K562 (cell line): ENCODE measurements around the gene MAML1. TPM values are rescaled to one million over a fixed set of nuclear protein-coding genes. Genes with fewer than 3 reads are reported as not detected.

Experiments
- BMI1 ChIP-seq: fragments of 150-350 bp; IDR thresholded peaks from 2 replicates; pipeline ENCODE4 v1.6.1; 2014; ENCODE audit warnings: low read length
- CC2D1A ChIP-seq: fragments of 450-650 bp; IDR thresholded peaks from 2 replicates; pipeline ENCODE4 v1.6.1; 2017; ENCODE audit warnings: mild to moderate bottlenecking
- EP300 ChIP-seq: IDR thresholded peaks from 2 replicates; pipeline ENCODE4 v1.6.1; 2012; ENCODE audit warnings: low read length, improper control_type of control experiment
- ERF ChIP-seq: fragments of 450-650 bp; formaldehyde crosslinking; IDR thresholded peaks from 2 replicates; pipeline ENCODE4 v1.4.0; 2020; ENCODE audit warnings: mild to moderate bottlenecking, mixed read lengths
- ETV5 ChIP-seq: sonication (generic); formaldehyde crosslinking; IDR thresholded peaks from 2 replicates; pipeline ENCODE4 v1.4.0; 2020; ENCODE audit warnings: low read depth, mild to moderate bottlenecking, missing genetic modification reagents
- GTF2F1 ChIP-seq: IDR thresholded peaks from 2 replicates; pipeline ENCODE4 v1.6.1; 2011; ENCODE audit warnings: low read depth, low read length, improper control_type of control experiment
- HDAC2 ChIP-seq: fragments of 450-650 bp; IDR thresholded peaks from 2 replicates; pipeline ENCODE4 v1.6.1; 2016; ENCODE audit warnings: mild to moderate bottlenecking
- IFI16 ChIP-seq: fragments of 250-450 bp; sonication (Bioruptor Pico); IDR thresholded peaks from 2 replicates; pipeline ENCODE4 v2.1.2; 2022; ENCODE audit warnings: mild to moderate bottlenecking, inconsistent platforms
- ILF3 ChIP-seq: fragments of 450-650 bp; IDR thresholded peaks from 2 replicates; pipeline ENCODE4 v1.6.1; 2018; ENCODE audit warnings: antibody characterized with exemption, mild to moderate bottlenecking, moderate library complexity, borderline replicate concordance
- IRF2 ChIP-seq: sonication (generic); formaldehyde crosslinking; IDR thresholded peaks from 2 replicates; pipeline ENCODE4 v1.8.1; 2022; ENCODE audit warnings: mild to moderate bottlenecking, missing genetic modification reagents
- KLF16 ChIP-seq: IDR thresholded peaks from 2 replicates; pipeline ENCODE4 v1.6.1; 2016; ENCODE audit warnings: antibody characterized with exemption
- MYNN ChIP-seq, 2 experiments: sonication (generic); formaldehyde crosslinking in 1 of 2; IDR thresholded peaks; 2 replicates each; pipeline versions ENCODE4 v1.5.0 to v1.6.1; 2016 to 2020; ENCODE audit warnings: antibody characterized with exemption in 1 of 2, missing genetic modification reagents in 1 of 2
- NFIC ChIP-seq: fragments of 450-650 bp; IDR thresholded peaks from 2 replicates; pipeline ENCODE4 v1.6.1; 2017; ENCODE audit warnings: mild to moderate bottlenecking, inconsistent platforms
- NFYB ChIP-seq: IDR thresholded peaks from 2 replicates; pipeline ENCODE4 v1.6.1; 2011; ENCODE audit warnings: mild to moderate bottlenecking, moderate library complexity; ENCODE audit not compliant: insufficient read length; ENCODE audit errors: extremely low read depth
- POLR2AphosphoS2 ChIP-seq: IDR thresholded peaks from 2 replicates; pipeline ENCODE4 v1.6.1; 2012; ENCODE audit warnings: low read length, improper control_type of control experiment
- POLR2AphosphoS5 ChIP-seq: IDR thresholded peaks from 2 replicates; pipeline ENCODE4 v1.6.1; 2011; ENCODE audit warnings: mild to moderate bottlenecking, low read depth, low read length, moderate library complexity; ENCODE audit not compliant: control insufficient read depth, insufficient read depth
- SP2 ChIP-seq: IDR thresholded peaks from 2 replicates; pipeline ENCODE4 v1.6.1; 2011; ENCODE audit warnings: mild to moderate bottlenecking, low read depth, low read length, moderate library complexity; ENCODE audit not compliant: poor library complexity, severe bottlenecking; ENCODE audit errors: extremely low read depth
- ZBED1 ChIP-seq: IDR thresholded peaks from 2 replicates; pipeline ENCODE4 v1.6.1; 2014
- ZNF436 ChIP-seq: fragments of 250-450, 450-650 bp; sonication (Bioruptor Pico); formaldehyde crosslinking; IDR thresholded peaks from 2 replicates; pipeline ENCODE4 v1.7.0; 2020; ENCODE audit warnings: mild to moderate bottlenecking
- ZNF644 ChIP-seq: fragments of 200-800 bp; sonication (Bioruptor generic); IDR thresholded peaks from 2 replicates; pipeline ENCODE4 v1.6.1; 2016; ENCODE audit warnings: low read depth, missing genetic modification characterization, missing compliant biosample characterization
- polyA plus RNA-seq, 8 experiments: library from polyadenylated mRNA; depleted of rRNA in 4 of 8; stranded (reverse) in 5 of 8; unstranded in 3 of 8; fragments of >200 nt; fragmentation: Nextera tagmentation in 2 of 8; fragmentation: Illumina TruSeq in 1 of 8; extraction: Ambion mirVana in 2 of 8; extraction: Trizol in 1 of 8; gene quantifications; 2 replicates each; pipeline versions ENCODE4 v1.2.1 to v1.2.3, GENCODE V29; 2011 to 2014; ENCODE audit warnings: inconsistent platforms in 1 of 8, missing spikeins in 1 of 8
- total RNA-seq, 7 experiments: library from RNA; depleted of rRNA in 6 of 7; stranded (reverse); fragments of >200 nt in 6 of 7; fragmentation: Illumina TruSeq in 2 of 7; extraction: Trizol in 2 of 7; gene quantifications; 2 replicates each; pipeline versions ENCODE4 v1.2.1 to v1.2.3, GENCODE V29; 2011 to 2021; ENCODE audit warnings: low replicate concordance in 1 of 7
- TF ChIP-seq, protein P1 (sequence below): sonication (generic); formaldehyde crosslinking; IDR thresholded peaks from 2 replicates; pipeline ENCODE4 v1.4.0; 2020; ENCODE audit warnings: mild to moderate bottlenecking, missing genetic modification reagents
- TF ChIP-seq, protein P2 (sequence below): fragments of 450-650 bp; formaldehyde crosslinking; conservative IDR thresholded peaks from 2 replicates; pipeline ENCODE4 v1.4.0; 2022; ENCODE audit warnings: mild to moderate bottlenecking, missing genetic modification characterization
- TF ChIP-seq, protein P3 (sequence below): sonication (generic); formaldehyde crosslinking; IDR thresholded peaks from 2 replicates; pipeline ENCODE4 v1.8.1; 2022; ENCODE audit warnings: missing genetic modification reagents
- TF ChIP-seq, protein P4 (sequence below): fragments of 200-400 bp; formaldehyde crosslinking; IDR thresholded peaks from 2 replicates; pipeline ENCODE4 v1.6.1; 2017; ENCODE audit warnings: mild to moderate bottlenecking, low read depth, low read length, moderate library complexity

MAML1 gene
- total and polyA plus RNA-seq, 9 of the 15 experiments (the other 6 are each of a cell fraction or from before 2014, with no cell fraction given), result 0.32 to 18.4 (median 7.0) TPM

DNA sequence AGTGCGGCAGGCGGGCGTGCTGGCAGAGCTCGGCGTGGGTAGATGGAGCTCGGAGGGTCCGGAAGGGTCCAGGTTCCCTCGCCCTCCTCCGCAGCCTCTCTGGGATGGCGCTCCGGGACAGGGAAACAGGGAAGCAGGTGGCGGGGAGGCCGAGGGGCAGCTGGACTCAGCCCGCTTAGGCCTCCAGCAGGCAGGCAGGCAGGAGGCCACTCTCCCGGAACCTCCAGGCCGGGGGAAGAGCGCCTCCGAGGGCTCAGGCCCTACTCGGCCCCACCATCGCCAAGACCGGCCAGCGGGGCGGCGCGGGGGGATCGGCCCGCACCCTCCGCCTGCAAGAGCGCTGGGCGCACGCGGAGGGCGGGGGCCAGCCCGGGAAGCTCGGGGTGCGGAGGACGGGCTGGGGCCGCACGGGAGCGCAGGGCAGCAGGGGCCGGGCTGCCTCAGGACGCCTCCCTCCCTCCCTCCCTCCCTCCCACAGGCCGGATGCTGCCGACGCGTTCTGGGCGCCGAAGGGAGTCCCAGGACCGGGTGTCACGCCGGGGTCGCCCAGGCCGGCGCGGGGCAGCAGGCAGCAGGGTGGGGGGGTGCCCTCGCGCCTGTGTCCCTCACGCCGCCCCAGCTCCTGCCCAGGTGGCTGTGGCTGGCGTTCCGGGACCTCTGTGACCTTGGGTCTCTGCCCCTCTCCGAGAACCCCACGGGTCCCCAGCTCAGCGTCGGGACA lies 73.1 kb downstream of the MAML1 start (continued):
- TF ChIP-seq, protein P1, sequence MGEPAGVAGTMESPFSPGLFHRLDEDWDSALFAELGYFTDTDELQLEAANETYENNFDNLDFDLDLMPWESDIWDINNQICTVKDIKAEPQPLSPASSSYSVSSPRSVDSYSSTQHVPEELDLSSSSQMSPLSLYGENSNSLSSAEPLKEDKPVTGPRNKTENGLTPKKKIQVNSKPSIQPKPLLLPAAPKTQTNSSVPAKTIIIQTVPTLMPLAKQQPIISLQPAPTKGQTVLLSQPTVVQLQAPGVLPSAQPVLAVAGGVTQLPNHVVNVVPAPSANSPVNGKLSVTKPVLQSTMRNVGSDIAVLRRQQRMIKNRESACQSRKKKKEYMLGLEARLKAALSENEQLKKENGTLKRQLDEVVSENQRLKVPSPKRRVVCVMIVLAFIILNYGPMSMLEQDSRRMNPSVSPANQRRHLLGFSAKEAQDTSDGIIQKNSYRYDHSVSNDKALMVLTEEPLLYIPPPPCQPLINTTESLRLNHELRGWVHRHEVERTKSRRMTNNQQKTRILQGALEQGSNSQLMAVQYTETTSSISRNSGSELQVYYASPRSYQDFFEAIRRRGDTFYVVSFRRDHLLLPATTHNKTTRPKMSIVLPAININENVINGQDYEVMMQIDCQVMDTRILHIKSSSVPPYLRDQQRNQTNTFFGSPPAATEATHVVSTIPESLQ (CRISPR knock-in tag), result no peak
- no peak for TF ChIP-seq SP2
- TF ChIP-seq HDAC2, result no peak
- no peak for TF ChIP-seq ZBED1
- no peak for TF ChIP-seq GTF2F1
- no peak for TF ChIP-seq MYNN (IDR thresholded peaks at IDR 0.05)
- no peak for TF ChIP-seq MYNN (CRISPR knock-in tag; IDR thresholded peaks at IDR 0.05)
- no peak for TF ChIP-seq ZNF644 (tag)
- TF ChIP-seq, protein P2, sequence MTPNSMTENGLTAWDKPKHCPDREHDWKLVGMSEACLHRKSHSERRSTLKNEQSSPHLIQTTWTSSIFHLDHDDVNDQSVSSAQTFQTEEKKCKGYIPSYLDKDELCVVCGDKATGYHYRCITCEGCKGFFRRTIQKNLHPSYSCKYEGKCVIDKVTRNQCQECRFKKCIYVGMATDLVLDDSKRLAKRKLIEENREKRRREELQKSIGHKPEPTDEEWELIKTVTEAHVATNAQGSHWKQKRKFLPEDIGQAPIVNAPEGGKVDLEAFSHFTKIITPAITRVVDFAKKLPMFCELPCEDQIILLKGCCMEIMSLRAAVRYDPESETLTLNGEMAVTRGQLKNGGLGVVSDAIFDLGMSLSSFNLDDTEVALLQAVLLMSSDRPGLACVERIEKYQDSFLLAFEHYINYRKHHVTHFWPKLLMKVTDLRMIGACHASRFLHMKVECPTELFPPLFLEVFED (CRISPR knock-in tag), result no peak
- TF ChIP-seq NFIC, result no peak
- no peak for TF ChIP-seq ILF3
- peak; percentile 37; the same call in 1 of the 2 replicates for TF ChIP-seq POLR2AphosphoS5
- no peak for TF ChIP-seq BMI1
- no peak for TF ChIP-seq POLR2AphosphoS2
- TF ChIP-seq, protein P3, sequence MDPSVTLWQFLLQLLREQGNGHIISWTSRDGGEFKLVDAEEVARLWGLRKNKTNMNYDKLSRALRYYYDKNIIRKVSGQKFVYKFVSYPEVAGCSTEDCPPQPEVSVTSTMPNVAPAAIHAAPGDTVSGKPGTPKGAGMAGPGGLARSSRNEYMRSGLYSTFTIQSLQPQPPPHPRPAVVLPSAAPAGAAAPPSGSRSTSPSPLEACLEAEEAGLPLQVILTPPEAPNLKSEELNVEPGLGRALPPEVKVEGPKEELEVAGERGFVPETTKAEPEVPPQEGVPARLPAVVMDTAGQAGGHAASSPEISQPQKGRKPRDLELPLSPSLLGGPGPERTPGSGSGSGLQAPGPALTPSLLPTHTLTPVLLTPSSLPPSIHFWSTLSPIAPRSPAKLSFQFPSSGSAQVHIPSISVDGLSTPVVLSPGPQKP (CRISPR knock-in tag), result no peak
- TF ChIP-seq ERF, result no peak
- TF ChIP-seq IFI16, result no peak
- TF ChIP-seq ZNF436 (CRISPR knock-in tag), result no peak
- no peak for TF ChIP-seq KLF16
- TF ChIP-seq, protein P4, sequence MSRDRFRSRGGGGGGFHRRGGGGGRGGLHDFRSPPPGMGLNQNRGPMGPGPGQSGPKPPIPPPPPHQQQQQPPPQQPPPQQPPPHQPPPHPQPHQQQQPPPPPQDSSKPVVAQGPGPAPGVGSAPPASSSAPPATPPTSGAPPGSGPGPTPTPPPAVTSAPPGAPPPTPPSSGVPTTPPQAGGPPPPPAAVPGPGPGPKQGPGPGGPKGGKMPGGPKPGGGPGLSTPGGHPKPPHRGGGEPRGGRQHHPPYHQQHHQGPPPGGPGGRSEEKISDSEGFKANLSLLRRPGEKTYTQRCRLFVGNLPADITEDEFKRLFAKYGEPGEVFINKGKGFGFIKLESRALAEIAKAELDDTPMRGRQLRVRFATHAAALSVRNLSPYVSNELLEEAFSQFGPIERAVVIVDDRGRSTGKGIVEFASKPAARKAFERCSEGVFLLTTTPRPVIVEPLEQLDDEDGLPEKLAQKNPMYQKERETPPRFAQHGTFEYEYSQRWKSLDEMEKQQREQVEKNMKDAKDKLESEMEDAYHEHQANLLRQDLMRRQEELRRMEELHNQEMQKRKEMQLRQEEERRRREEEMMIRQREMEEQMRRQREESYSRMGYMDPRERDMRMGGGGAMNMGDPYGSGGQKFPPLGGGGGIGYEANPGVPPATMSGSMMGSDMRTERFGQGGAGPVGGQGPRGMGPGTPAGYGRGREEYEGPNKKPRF, result no peak
- TF ChIP-seq ETV5 (CRISPR knock-in tag), result no peak
- TF ChIP-seq EP300, result no peak
- no peak for TF ChIP-seq IRF2 (CRISPR knock-in tag)
- TF ChIP-seq NFYB, result no peak
- TF ChIP-seq CC2D1A, result no peak
